Astrocyte (in vitro differentiated cells and primary cell): ENCODE measurements around the gene POU2F3. TPM values are rescaled to one million over a fixed set of nuclear protein-coding genes. Genes with fewer than 3 reads are reported as not detected.

Source experiments
- DNase-seq: peaks from one replicate; pipeline ENCODE4 v3.0.0-alpha.2; 2010; ENCODE audit warnings: low read depth
- FAIRE-seq: peaks from 2 replicates; lab custom pipeline; 2011; peaks lifted over from hg19 to GRCh38; lab: Jason Lieb, UNC
- H2AFZ ChIP-seq: 2 replicates; pipeline ENCODE4 v1.6.0; 2012; ENCODE audit warnings: low read depth, low read length, inconsistent platforms
- H3K27ac ChIP-seq: 2 replicates; pipeline ENCODE4 v1.5.1; 2011; ENCODE audit warnings: low read depth, low read length, inconsistent platforms
- H3K27me3 ChIP-seq: 2 replicates; pipeline ENCODE4 v1.6.0; 2011; ENCODE audit warnings: low read length, inconsistent platforms; ENCODE audit not compliant: insufficient read depth
- H3K36me3 ChIP-seq: 2 replicates; pipeline ENCODE4 v1.5.1; 2011; ENCODE audit warnings: low read length, inconsistent platforms; ENCODE audit not compliant: insufficient read depth
- H3K4me1 ChIP-seq: 2 replicates; pipeline ENCODE4 v1.5.1; 2011; ENCODE audit warnings: low read length, inconsistent platforms; ENCODE audit not compliant: insufficient read depth
- H3K4me2 ChIP-seq: 2 replicates; pipeline ENCODE4 v1.6.0; 2012; ENCODE audit warnings: low read length, inconsistent platforms
- H3K4me3 ChIP-seq: 2 replicates; pipeline ENCODE4 v1.5.1; 2011; ENCODE audit warnings: low read depth, mild to moderate bottlenecking, low read length, inconsistent platforms; ENCODE audit not compliant: insufficient read depth
- H3K79me2 ChIP-seq: 2 replicates; pipeline ENCODE4 v1.6.0; 2012; ENCODE audit warnings: mild to moderate bottlenecking, low read length, inconsistent platforms; ENCODE audit not compliant: insufficient read depth
- H3K9ac ChIP-seq: 2 replicates; pipeline ENCODE4 v1.6.0; 2012; ENCODE audit warnings: mild to moderate bottlenecking, low read length, inconsistent platforms
- H3K9me3 ChIP-seq: 2 replicates; pipeline ENCODE4 v1.5.1; 2012; ENCODE audit warnings: low read depth, mild to moderate bottlenecking, low read length, inconsistent platforms; ENCODE audit not compliant: insufficient read depth
- H4K20me1 ChIP-seq: 2 replicates; pipeline ENCODE4 v1.6.0; 2012; ENCODE audit warnings: low read length, inconsistent platforms; ENCODE audit not compliant: insufficient read depth
- H3K27ac Mint-ChIP-seq: one replicate; pipeline ENCODE4 v1.8.0; 2021; ENCODE audit warnings: mild to moderate bottlenecking, mixed read lengths; ENCODE audit not compliant: unreplicated experiment
- H3K27me3 Mint-ChIP-seq: one replicate; pipeline ENCODE4 v1.8.0; 2021; ENCODE audit warnings: low read depth, mixed read lengths; ENCODE audit not compliant: unreplicated experiment
- H3K36me3 Mint-ChIP-seq: one replicate; pipeline ENCODE4 v1.8.0; 2021; ENCODE audit warnings: low read depth, mixed read lengths; ENCODE audit not compliant: unreplicated experiment
- H3K4me1 Mint-ChIP-seq: one replicate; pipeline ENCODE4 v1.8.0; 2021; ENCODE audit warnings: low read depth, mixed read lengths; ENCODE audit not compliant: unreplicated experiment
- H3K4me3 Mint-ChIP-seq: one replicate; pipeline ENCODE4 v1.8.0; 2021; ENCODE audit warnings: mild to moderate bottlenecking, moderate library complexity, mixed read lengths; ENCODE audit not compliant: unreplicated experiment
- H3K9me3 Mint-ChIP-seq: one replicate; pipeline ENCODE4 v1.8.0; 2021; ENCODE audit warnings: mild to moderate bottlenecking, mixed read lengths; ENCODE audit not compliant: unreplicated experiment
- EZH2 ChIP-seq: IDR thresholded peaks from 2 replicates; pipeline ENCODE4 v1.6.1; 2012; ENCODE audit warnings: mild to moderate bottlenecking, low read length, inconsistent platforms; ENCODE audit not compliant: insufficient read depth
- total RNA-seq: library from RNA; stranded (reverse); gene quantifications from 2 replicates; pipeline ENCODE4 v1.2.1, GENCODE V29; 2021
- TF ChIP-seq, protein P1 (sequence below): IDR thresholded peaks from 2 replicates; pipeline ENCODE4 v1.5.1; 2011; ENCODE audit warnings: low read depth, mild to moderate bottlenecking, inconsistent platforms, low read length, moderate library complexity; ENCODE audit not compliant: insufficient read depth

Gene POU2F3
- total RNA-seq, 1 donor from 2014 or later = 0.20 TPM

DNA sequence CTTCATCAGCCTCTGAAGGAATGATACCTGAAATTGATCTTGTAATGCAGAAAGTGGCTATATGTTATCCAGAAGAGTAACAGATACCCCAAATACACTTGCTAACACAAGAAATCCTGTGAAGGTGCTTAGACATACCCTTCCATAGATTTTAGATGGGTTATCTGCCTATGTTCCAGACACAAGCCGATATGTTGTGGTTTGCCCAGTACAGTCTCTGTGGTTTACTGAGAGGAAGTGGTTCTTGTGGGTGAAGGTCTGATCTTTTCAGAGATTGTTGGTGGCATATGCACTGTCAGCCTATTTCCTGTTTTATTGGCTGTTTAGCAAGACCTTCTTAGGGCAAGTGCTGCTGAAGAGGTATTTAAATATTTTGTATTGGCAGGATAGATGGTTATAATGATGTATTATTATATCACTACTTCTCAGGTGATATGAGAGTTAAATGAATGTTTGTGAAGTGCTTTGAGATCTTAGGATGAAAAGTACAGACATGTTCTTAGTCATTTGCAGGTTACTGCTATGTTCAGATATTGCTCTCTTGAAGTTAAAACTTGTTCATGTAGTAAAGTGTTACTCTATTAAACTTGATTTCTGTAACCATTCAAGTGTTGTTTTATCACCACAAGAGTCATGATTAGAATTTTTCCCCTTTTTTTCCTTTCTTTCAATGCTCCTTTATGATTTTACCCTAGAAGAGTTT, 104.5 kb downstream of the POU2F3 start:
- no peaks in the 10 kb centered on the region for H3K36me3 ChIP-seq
- H3K4me1 ChIP-seq = peaks cover 25% of the 10 kb centered on the region
- Mint-ChIP-seq H3K4me3 (peak overlapping the region; percentile 34), H3K36me3 (no peaks in the 10 kb centered on the region), H3K4me1 (peaks cover 51% of the 10 kb centered on the region), H3K27ac (peak overlapping the region; percentile 21), H3K9me3 (no peaks in the 10 kb centered on the region), H3K27me3 (no peaks in the 10 kb centered on the region)
- no peak overlapping the region for H3K4me3 ChIP-seq
- FAIRE-seq = peak; percentile 87
- no peak overlapping the region for H3K27ac ChIP-seq
- H3K27me3 ChIP-seq = no peaks in the 10 kb centered on the region
- peak overlapping the region; percentile 64 for H3K4me2 ChIP-seq
- H3K9ac ChIP-seq = no peak overlapping the region
- no peak overlapping the region for H2AFZ ChIP-seq
- no peaks in the 10 kb centered on the region for H3K9me3 ChIP-seq
- TF ChIP-seq, protein P1, sequence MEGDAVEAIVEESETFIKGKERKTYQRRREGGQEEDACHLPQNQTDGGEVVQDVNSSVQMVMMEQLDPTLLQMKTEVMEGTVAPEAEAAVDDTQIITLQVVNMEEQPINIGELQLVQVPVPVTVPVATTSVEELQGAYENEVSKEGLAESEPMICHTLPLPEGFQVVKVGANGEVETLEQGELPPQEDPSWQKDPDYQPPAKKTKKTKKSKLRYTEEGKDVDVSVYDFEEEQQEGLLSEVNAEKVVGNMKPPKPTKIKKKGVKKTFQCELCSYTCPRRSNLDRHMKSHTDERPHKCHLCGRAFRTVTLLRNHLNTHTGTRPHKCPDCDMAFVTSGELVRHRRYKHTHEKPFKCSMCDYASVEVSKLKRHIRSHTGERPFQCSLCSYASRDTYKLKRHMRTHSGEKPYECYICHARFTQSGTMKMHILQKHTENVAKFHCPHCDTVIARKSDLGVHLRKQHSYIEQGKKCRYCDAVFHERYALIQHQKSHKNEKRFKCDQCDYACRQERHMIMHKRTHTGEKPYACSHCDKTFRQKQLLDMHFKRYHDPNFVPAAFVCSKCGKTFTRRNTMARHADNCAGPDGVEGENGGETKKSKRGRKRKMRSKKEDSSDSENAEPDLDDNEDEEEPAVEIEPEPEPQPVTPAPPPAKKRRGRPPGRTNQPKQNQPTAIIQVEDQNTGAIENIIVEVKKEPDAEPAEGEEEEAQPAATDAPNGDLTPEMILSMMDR = no peak
- no peak for TF ChIP-seq EZH2
- peaks cover 95% of the 10 kb centered on the region for H4K20me1 ChIP-seq
- H3K79me2 ChIP-seq = peaks cover 100% of the 10 kb centered on the region
- peak; percentile 65 for DNase-seq

DNA sequence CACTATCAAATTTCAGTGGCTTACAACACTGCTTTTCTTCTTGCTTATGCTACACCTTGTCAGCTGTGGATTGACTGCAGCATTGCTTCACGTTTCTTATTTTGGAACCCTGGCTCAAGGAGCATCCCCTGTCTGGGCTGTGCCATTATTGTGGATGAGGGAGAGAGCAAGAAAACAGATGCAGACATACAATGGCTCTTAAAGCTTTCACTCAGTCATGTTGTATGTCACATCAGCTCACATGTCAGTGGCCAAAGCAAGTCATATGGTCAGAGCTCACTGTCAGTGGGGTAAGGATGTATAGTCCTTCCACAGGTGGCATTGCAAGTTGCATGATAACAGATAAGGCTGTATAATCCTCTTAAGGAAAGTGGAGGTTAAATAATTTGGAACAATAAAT, 106.3 kb downstream of the POU2F3 start:
- no peak overlapping the region for H2AFZ ChIP-seq
- FAIRE-seq (no peak), DNase-seq (no peak)
- H3K4me3 ChIP-seq = no peak overlapping the region
- no peaks in the 10 kb centered on the region for H3K36me3 ChIP-seq
- Mint-ChIP-seq H3K27me3 (no peaks in the 10 kb centered on the region), H3K4me1 (peaks cover 47% of the 10 kb centered on the region), H3K9me3 (no peaks in the 10 kb centered on the region), H3K27ac (no peak overlapping the region), H3K36me3 (peaks cover 2% of the 10 kb centered on the region), H3K4me3 (no peak overlapping the region)
- H3K4me1 ChIP-seq = peaks cover 15% of the 10 kb centered on the region
- H3K4me2 ChIP-seq = no peak overlapping the region
- H3K79me2 ChIP-seq = peaks cover 99% of the 10 kb centered on the region
- no peak overlapping the region for H3K9ac ChIP-seq
- H4K20me1 ChIP-seq = peaks cover 93% of the 10 kb centered on the region
- no peak overlapping the region for H3K27ac ChIP-seq
- TF ChIP-seq, protein P1 = no peak
- TF ChIP-seq EZH2 = no peak
- H3K9me3 ChIP-seq = no peaks in the 10 kb centered on the region
- H3K27me3 ChIP-seq = no peaks in the 10 kb centered on the region

DNA sequence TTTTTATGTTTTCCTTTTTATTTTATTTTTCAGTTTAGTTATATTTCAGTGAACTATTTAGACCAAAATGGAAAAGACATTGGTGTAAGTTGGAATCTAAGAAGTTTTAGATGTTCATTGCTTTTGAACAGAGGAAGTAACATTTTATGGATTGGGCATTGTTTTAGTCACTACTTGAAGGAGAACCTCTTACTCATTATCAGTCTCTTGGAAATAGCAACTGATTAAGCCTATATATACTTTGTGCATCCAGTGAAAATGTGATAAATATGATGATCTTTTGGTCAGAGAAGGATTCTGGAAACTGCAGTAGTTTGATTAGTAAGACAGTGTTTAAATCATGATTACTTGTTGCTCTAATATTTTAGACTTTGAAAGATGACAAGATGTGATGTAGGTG, 110.7 kb downstream of the POU2F3 start:
- Histone ChIP-seq H3K79me2 (peaks cover 98% of the 10 kb centered on the region), H3K4me2 (no peak overlapping the region), H3K36me3 (peaks cover 3% of the 10 kb centered on the region), H2AFZ (no peak overlapping the region), H3K9ac (no peak overlapping the region), H3K9me3 (no peaks in the 10 kb centered on the region), H4K20me1 (peaks cover 91% of the 10 kb centered on the region), H3K4me3 (no peak overlapping the region), H3K27ac (no peak overlapping the region), H3K27me3 (no peaks in the 10 kb centered on the region), H3K4me1 (no peaks in the 10 kb centered on the region)
- Mint-ChIP-seq H3K27me3 (no peaks in the 10 kb centered on the region), H3K4me3 (no peak overlapping the region), H3K36me3 (peaks cover 13% of the 10 kb centered on the region), H3K27ac (no peak overlapping the region), H3K4me1 (peaks cover 33% of the 10 kb centered on the region), H3K9me3 (peaks cover 2% of the 10 kb centered on the region)
- DNase-seq = no peak
- no peak for FAIRE-seq
- TF ChIP-seq EZH2 = no peak
- TF ChIP-seq, protein P1 = no peak
